Peyer's patch (tissue), 4 donors: ENCODE results near the gene VWA5A.

Experiments used
- CTCF ChIP-seq, 6 experiments: fragments of 450-650 bp in 4 of 6; fragments of 200-600 bp in 2 of 6; sonication (generic) in 1 of 6; IDR thresholded peaks; one replicate each; pipeline ENCODE4 v1.5.1; 2017 to 2019; ENCODE audit warnings: antibody characterized with exemption in 6 of 6, mild to moderate bottlenecking in 3 of 6, moderate library complexity in 1 of 6
- POLR2A ChIP-seq, 2 donors: fragments of 450-650 bp; IDR thresholded peaks; one replicate each; pipeline ENCODE4 v1.5.1; 2017; ENCODE audit warnings: antibody characterized with exemption in 2 of 2, mild to moderate bottlenecking in 2 of 2, moderate library complexity in 2 of 2

- TF ChIP-seq CTCF (IDR thresholded peaks at IDR 0.05), result no peak
- no peak for TF ChIP-seq POLR2A (IDR thresholded peaks at IDR 0.05)
Measured at GRCh38 chr11:124109377-124109776, 5.9 kb upstream of the VWA5A start.
